Tongue (tissue), 2 donors: ENCODE results near the gene MALRD1. TPM values are rescaled to one million over a fixed set of nuclear protein-coding genes. Genes with fewer than 3 reads are reported as not detected.
A peak's percentile ranks its signal among the peaks of the same experiment; 100 is the strongest.
"Not testable (repeated sequence)": the region's sequence is repeated elsewhere in the genome, so short reads cannot be mapped to it uniquely, and the experiment has no call there.

Experiments used
- DNase-seq: peaks from one replicate; pipeline ENCODE4 v3.0.0-alpha.2; 2015
- total RNA-seq: library from RNA; depleted of rRNA; stranded (reverse); fragments of >200 nt; gene quantifications from one replicate; pipeline ENCODE4 v1.2.3, GENCODE V29; 2014

MALRD1 gene
- total RNA-seq, 1 donor from 2014 or later = 6.4 TPM

- peak; percentile 64 for DNase-seq
Measured at GRCh38 chr10:19719284-19719683, 670.7 kb downstream of the MALRD1 start.

GRCh38 chr10:19724287-19724686 lies 675.7 kb downstream of the MALRD1 start:
- DNase-seq = no peak

- DNase-seq = no peak
Measured at GRCh38 chr10:19728376-19728775, 679.8 kb downstream of the MALRD1 start.

- DNase-seq = no peak
Measured at GRCh38 chr10:19728964-19729363, 680.4 kb downstream of the MALRD1 start.

GRCh38 chr10:19730167-19730906 lies 681.7 kb downstream of the MALRD1 start:
- no peak for DNase-seq

GRCh38 chr10:19730907-19731217 lies 682.3 kb downstream of the MALRD1 start:
- DNase-seq = no peak

- no peak for DNase-seq
Measured at GRCh38 chr10:19731560-19731959, 683.0 kb downstream of the MALRD1 start.

- DNase-seq = no peak
Measured at GRCh38 chr10:19738440-19738839, 689.8 kb downstream of the MALRD1 start.

GRCh38 chr10:19739232-19739631 lies 690.6 kb downstream of the MALRD1 start:
- DNase-seq = not testable (repeated sequence)

- not testable (repeated sequence) for DNase-seq
Measured at GRCh38 chr10:19742144-19742543, 693.5 kb downstream of the MALRD1 start.

GRCh38 chr10:19745672-19746071 lies 697.1 kb downstream of the MALRD1 start:
- DNase-seq = no peak

GRCh38 chr10:19749185-19749729 lies 700.7 kb downstream of the MALRD1 start:
- DNase-seq = no peak

- no peak for DNase-seq
Measured at GRCh38 chr10:19750972-19751371, 702.4 kb downstream of the MALRD1 start.

- DNase-seq = no peak
Measured at GRCh38 chr10:19756919-19757318, 708.3 kb downstream of the MALRD1 start.

- no peak for DNase-seq
Measured at GRCh38 chr10:19762026-19762425, 713.4 kb downstream of the MALRD1 start.

GRCh38 chr10:19764111-19764510 lies 715.5 kb downstream of the MALRD1 start:
- DNase-seq = no peak

GRCh38 chr10:19767876-19768275 lies 719.3 kb downstream of the MALRD1 start:
- DNase-seq = no peak

- not testable (repeated sequence) for DNase-seq
Measured at GRCh38 chr10:19769826-19770225, 721.2 kb downstream of the MALRD1 start.

- no peak for DNase-seq
Measured at GRCh38 chr10:19772972-19773371, 724.4 kb downstream of the MALRD1 start.

GRCh38 chr10:19775296-19775695 lies 726.7 kb downstream of the MALRD1 start:
- no peak for DNase-seq

GRCh38 chr10:19777806-19778205 lies 729.2 kb downstream of the MALRD1 start:
- DNase-seq = no peak

GRCh38 chr10:19778996-19779395 lies 730.4 kb downstream of the MALRD1 start:
- DNase-seq = no peak

- no peak for DNase-seq
Measured at GRCh38 chr10:19782430-19783089, 734.0 kb downstream of the MALRD1 start.

GRCh38 chr10:19783721-19784120 lies 735.1 kb downstream of the MALRD1 start:
- no peak for DNase-seq
